GM13977 (cell line): ENCODE results near the gene OR6Y1.

Source experiments
- DNase-seq: peaks from one replicate; pipeline ENCODE4 v3.0.0; 2012; ENCODE audit warnings: low spot score
- in situ Hi-C: fragments of 300-500 bp; cut with MboI; formaldehyde crosslinking; loops from one replicate; pipeline ENCODE4 v1.12.0; 2022; ENCODE audit warnings: low sequenced_read_pairs, low pct_unique_long_range_greater_than_20kb, mixed read lengths, inconsistent platforms; ENCODE audit not compliant: unreplicated experiment
- TF ChIP-seq, protein P1 (sequence below): IDR thresholded peaks from 2 replicates; pipeline ENCODE4 v1.5.1; 2012; ENCODE audit warnings: mild to moderate bottlenecking, control low read depth; ENCODE audit not compliant: insufficient read depth; ENCODE audit errors: extremely low read depth, missing control alignments

Gene OR6Y1, protein sequence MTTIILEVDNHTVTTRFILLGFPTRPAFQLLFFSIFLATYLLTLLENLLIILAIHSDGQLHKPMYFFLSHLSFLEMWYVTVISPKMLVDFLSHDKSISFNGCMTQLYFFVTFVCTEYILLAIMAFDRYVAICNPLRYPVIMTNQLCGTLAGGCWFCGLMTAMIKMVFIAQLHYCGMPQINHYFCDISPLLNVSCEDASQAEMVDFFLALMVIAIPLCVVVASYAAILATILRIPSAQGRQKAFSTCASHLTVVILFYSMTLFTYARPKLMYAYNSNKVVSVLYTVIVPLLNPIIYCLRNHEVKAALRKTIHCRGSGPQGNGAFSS

DNA sequence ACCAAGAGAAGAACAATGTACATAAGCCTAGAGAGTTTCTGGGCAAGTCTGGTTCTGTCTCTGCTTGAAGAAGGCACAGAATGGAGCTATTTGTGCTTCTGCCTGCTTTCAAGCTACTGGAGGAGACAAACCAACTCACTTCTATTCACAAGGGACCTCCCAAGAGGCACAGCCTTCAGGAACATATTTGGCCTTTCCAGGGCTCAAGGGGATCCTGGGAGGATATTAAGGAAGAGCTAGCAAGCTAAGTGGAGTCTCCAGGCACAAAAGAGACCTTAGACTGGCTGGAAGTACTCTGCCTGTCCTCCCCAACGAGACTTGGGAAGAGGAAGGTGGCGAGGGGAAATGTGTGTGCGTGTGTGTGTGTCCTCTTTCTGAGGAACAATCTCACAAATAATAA lies at the start of gene OR6Y1:
Gene OR6Y1 (minus strand): TSS at position 54 of the 400 bp plus-strand sequence. CDS start 6,300 bp downstream, outside the sequence.
- DNase-seq: no peak
- in situ Hi-C loops: no loop called here
- TF ChIP-seq, protein P1, sequence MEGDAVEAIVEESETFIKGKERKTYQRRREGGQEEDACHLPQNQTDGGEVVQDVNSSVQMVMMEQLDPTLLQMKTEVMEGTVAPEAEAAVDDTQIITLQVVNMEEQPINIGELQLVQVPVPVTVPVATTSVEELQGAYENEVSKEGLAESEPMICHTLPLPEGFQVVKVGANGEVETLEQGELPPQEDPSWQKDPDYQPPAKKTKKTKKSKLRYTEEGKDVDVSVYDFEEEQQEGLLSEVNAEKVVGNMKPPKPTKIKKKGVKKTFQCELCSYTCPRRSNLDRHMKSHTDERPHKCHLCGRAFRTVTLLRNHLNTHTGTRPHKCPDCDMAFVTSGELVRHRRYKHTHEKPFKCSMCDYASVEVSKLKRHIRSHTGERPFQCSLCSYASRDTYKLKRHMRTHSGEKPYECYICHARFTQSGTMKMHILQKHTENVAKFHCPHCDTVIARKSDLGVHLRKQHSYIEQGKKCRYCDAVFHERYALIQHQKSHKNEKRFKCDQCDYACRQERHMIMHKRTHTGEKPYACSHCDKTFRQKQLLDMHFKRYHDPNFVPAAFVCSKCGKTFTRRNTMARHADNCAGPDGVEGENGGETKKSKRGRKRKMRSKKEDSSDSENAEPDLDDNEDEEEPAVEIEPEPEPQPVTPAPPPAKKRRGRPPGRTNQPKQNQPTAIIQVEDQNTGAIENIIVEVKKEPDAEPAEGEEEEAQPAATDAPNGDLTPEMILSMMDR: no peak

DNA sequence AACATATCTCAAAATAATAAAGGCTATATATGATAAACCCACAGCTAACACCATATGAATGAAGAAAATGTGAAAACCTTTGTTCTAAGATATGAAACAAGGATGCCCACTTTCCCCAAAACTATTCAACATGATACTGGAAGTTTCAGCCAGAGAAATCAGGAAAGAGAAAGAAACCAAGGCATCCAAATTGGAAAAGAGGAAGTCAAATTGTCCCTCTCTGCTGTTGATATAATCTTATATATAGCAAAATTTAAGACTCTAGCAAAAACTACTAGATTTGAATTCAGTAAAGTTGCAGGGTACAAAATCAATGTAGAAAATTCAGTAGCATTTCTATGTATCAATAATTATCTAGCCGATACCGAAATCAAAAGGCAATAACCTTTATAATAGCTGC lies 46.5 kb upstream of the OR6Y1 start:
- in situ Hi-C loops: no loop called here
- TF ChIP-seq, protein P1: no peak
- DNase-seq: no peak

DNA sequence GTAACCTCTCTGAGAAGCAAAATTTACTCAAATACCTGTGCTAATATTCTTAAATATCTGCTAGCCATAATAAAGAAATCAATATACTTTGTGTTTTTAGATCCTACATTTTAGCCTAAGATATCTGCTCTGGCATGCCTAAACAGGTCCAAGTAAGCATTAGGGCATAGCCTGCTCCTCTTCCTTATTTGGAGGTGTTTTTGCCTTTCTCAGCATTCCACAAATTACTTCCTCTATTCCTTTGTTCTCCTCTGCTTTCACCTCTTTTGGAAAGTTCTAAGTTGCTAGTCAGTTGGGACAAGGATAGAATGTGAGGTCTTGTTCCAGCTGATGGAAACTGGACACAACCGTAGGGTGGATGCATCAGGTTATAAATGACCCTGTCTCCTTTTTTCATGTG lies 32.7 kb upstream of the OR6Y1 start:
- no peak for DNase-seq
- TF ChIP-seq, protein P1: no peak
- in situ Hi-C loops: no loop called here

DNA sequence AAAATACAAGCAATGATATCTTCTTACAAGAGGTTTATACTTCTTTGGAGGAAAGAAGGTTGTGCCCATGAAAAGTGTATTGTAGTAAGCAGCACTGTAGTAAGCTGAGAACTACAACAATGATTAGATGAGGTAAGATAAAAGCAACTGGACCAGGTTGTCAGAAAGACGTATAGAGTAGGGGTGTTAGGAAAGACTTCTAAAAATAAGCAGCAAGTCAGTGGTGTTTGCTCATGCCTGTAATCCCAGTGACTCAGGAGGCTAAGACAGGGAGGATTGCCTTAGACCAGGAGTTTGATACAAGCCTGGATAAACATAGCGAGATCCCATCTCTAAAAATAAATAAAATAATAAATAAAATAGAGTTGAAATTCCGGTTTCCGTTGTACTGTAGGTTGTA lies 29.8 kb upstream of the OR6Y1 start:
- in situ Hi-C loops: no loop called here
- TF ChIP-seq, protein P1: no peak
- no peak for DNase-seq

DNA sequence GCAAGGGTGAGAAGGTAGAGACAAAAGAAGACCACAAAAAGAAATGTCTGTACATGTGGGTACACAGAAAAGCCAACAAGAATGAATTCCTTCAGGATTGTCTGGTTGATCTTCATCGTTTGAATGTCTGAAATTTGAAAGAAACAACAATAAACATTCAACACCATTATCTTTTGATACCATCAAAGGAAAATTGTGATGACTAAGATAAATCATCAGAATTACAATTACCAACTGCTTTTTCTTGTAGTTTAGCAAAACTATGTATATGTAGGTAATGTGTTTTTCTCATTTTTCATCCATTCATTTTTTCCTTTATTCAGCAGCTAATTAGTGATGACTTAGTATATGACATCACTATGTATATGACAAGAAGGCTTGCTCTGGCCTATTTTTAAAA lies 25.5 kb upstream of the OR6Y1 start, which contains the start of gene OR10X1:
Gene OR10X1 (minus strand): TSS at position 167 of the 400 bp plus-strand sequence. CDS start 0 bp downstream, at position 167.
- no peak for DNase-seq
- in situ Hi-C loops: no loop called here
- TF ChIP-seq, protein P1: no peak

DNA sequence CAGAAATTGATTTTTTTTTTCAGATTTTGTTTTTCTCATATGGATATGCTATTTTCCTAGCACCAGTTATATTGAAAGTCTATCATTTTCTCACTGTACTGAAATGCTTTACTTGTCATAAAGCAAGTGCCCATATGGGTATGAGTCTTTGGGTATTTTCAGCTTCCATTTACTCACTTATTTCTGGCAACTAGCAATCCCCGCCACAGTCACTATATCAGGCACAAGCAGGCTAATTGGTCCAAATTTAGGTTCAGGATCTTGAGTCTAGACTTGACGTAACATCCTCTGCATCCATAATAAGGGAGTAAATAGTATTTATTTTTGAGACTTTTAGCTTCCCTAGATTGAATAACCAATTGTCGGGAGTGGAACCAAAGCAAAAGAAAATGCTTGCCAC lies 23.4 kb upstream of the OR6Y1 start:
- in situ Hi-C loops: no loop called here
- no peak for DNase-seq
- TF ChIP-seq, protein P1: no peak
